Ammon's horn (tissue), 1 donor: ENCODE results near the gene SYNDIG1.

Experiments used
- DNase-seq: peaks from one replicate; pipeline ENCODE4 v3.0.0-alpha.2; 2016; ENCODE audit warnings: low spot score

SYNDIG1 gene

DNA sequence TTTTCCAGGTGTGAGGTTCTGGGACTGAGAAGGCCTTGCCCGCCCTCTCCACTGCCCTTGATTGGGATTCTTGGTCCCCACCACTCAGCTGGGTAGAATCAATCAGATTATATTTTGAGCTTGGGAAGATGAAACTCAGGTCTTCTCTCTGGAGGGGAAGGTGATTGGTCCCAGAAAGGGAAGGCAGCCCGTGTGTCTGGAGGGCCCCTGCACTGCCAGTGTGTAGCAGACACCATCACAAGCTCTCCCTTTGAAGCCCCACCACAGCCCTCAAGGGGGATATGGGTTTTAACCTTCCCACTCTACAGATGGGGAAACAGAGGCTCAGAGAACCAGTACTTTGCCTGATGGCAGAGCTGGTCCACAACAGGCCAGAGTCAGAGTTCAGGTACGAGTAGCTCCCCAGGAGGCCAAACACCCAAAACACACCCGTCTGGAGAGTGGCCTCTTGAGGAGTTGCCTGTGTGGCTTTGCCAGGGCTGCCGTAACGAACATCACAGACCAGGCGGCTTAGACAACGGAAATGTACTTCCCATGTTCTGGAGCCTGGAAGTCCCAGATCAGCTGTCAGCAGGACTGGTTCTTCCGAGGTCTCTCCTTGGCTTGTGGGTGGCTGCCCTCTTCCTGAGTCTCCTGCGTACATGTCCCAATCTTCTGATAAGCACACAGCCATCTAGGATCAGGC lies 205.6 kb downstream of the SYNDIG1 start:
- no peak for DNase-seq

GRCh38 chr20:24675651-24676352 lies 206.4 kb downstream of the SYNDIG1 start:
- no peak for DNase-seq

DNA sequence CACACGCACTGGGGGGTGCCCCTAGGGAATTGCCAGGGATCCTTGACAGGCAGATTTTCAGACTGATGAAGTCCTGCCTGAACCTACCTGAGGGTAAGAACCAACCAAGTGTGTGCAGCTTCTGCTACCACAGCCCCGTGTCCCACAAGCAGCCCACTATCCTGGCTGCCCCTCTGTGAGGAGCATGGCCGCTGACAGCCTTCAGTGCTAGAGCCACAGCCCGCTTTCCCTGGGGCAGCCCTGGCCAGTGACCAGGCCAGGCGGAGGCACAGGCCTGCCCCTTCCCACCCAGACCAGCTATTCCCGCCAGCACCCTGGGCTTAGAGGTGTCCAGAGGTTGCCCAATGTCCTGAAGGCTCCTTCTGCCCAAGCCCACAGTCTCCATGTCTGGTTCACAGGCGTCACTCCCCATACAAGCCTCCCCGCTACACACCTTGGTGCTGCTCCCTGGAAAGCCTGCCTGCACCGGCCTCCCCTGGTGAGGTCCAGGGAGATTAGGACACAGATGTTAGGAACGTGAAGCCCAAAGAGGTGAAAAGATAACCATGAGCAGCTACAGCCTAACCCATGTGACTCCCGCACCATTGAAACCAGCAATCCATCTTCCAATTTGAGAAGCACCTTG lies 207.0 kb downstream of the SYNDIG1 start:
- no peak for DNase-seq

DNA sequence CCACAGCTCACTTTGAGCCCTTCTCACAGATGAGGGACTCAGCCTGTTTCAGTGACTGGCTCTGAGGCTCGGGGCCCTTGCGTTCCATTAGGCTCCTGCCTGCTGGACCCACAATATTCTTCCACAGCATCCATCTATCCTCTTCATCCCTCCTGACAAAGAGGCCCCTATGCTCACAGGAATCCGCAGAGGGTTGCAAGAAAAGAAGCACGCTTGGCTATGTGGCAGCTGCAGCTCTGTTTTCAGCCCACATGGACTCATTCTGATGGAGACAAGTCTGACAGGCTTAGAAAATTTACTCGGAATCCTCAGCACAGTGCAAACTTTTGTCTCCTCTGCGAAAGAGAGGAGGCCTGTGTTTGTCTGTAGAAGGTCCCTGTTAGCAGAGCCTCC lies 207.5 kb downstream of the SYNDIG1 start:
- peak; percentile 51 for DNase-seq

- DNase-seq: no peak
Measured at GRCh38 chr20:24677626-24678315, 208.3 kb downstream of the SYNDIG1 start.

DNA sequence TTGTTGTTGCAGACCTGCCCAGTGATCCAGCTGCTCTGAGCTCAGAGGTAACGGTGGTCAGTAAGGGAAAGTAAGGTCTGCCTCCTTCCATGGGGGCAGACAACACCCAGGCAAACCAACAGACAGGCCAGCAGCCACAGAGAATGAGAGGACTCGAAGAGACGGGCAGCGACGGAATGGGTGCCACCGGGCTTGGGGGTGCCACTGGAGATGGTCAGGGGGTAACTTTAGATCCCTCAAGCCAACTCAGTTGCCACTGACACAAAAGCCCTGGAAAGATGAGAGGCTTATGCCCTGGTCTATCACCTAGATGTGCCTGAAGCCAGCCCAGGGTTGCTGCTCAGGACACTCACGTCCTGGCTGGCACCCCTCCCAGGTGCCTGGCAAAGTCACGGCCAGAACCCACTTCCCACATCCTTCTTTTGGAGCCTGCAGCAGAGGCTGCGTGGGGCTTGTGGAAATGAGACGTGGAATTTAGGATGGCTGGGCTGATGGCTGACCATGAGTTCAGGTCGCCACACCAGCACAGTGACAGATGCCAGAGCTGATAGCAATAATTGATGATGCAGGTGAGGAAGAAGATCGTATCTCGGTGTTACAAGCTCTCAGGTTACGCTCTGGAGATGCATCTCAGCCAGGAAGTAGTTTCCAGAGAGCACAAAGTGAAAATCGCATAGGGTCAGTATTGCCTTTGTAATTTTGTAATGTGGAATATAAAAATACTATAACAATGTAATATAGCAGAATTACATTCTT lies 209.1 kb downstream of the SYNDIG1 start:
- DNase-seq: no peak

GRCh38 chr20:24679448-24680047 lies 210.1 kb downstream of the SYNDIG1 start:
- DNase-seq: no peak

- no peak for DNase-seq
Measured at GRCh38 chr20:24681634-24682495, 212.4 kb downstream of the SYNDIG1 start.

GRCh38 chr20:24682496-24682985 lies 213.1 kb downstream of the SYNDIG1 start:
- no peak for DNase-seq

- DNase-seq: no peak
Measured at GRCh38 chr20:24683676-24684075, 214.2 kb downstream of the SYNDIG1 start.

GRCh38 chr20:24684421-24684871 lies 215.0 kb downstream of the SYNDIG1 start:
- DNase-seq: peak; percentile 68

GRCh38 chr20:24684956-24685691 lies 215.7 kb downstream of the SYNDIG1 start:
- no peak for DNase-seq

GRCh38 chr20:24685736-24686135 lies 216.3 kb downstream of the SYNDIG1 start:
- DNase-seq: no peak

GRCh38 chr20:24686156-24686555 lies 216.7 kb downstream of the SYNDIG1 start:
- no peak for DNase-seq

GRCh38 chr20:24690408-24690807 lies 221.0 kb downstream of the SYNDIG1 start:
- DNase-seq: no peak

DNA sequence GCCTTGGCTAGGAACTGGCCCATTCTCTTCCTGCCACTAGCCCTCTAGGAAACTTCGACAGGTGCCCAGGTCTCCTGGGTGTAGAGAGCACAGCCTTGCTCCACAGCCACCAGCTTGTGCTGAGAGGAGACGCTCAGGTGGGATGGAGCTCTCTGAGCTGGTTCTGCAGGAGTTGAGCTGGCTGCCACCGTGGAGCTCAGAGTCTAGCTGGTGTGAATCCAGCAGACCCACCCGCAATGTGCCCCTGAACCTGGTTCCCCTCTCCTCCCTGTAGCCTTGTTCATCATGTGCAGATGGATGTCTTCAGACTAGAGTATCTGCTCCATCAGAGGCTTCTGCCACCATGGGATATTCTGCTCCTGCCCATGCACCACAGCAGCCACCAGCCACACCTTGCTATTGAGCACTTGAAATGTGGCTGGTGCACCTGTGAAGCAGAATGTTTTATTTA lies 222.5 kb downstream of the SYNDIG1 start:
- peak; percentile 1 for DNase-seq

GRCh38 chr20:24692446-24693200 lies 223.2 kb downstream of the SYNDIG1 start:
- DNase-seq: peak; percentile 9

DNA sequence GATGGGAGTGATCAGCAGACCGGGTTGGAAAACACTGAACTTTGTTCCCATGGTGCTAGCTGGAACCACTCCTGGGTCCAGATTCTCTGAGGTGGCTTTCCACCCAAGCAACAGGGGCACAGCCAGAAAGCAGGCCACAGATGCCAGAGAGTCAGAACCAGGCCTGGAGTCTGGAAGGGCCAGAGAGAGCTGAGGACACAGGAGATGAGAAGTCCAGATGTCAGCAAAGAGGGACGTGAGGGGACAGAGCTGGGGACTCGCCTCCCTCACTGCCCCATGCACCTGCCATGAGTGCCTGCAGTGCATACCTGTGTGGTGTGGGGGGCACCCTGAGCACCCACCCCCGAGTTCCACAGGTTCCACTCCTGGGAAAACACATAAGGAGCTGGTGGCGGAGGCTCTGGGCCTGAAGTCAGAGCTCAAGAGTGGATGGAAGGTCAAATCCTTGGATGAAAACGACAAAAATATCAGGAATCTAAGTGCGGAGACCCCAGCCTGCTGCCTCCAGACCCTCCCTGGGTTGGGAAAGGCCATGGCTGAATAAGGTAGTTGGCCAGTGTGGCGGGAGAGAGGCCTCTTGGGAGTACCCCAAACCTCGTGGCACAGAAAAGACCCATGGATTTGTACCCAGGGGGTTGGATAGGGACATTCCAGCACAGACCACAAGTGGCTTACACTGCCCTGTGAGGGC lies 224.2 kb downstream of the SYNDIG1 start:
- peak; percentile 1 for DNase-seq
